Large intestine (tissue), 3 donors: ENCODE results near the gene SPACDR. TPM values are rescaled to one million over a fixed set of nuclear protein-coding genes. Genes with fewer than 3 reads are reported as not detected.
A peak's percentile ranks its signal among the peaks of the same experiment; 100 is the strongest.

Experiments
- DNase-seq, 2 donors: peaks; one replicate each; pipeline versions ENCODE4 v3.0.0 to v3.0.0-alpha.2; 2013
- H3K27ac ChIP-seq: one replicate; pipeline ENCODE4 v1.5.1; 2013; ENCODE audit warnings: low read length
- H3K27me3 ChIP-seq: 2 replicates; pipeline ENCODE4 v1.6.1; 2013; ENCODE audit warnings: low read length; ENCODE audit not compliant: control insufficient read depth, insufficient read depth
- H3K36me3 ChIP-seq: 2 replicates; pipeline ENCODE4 v1.6.1; 2013; ENCODE audit warnings: low read length; ENCODE audit not compliant: control insufficient read depth, insufficient read depth
- H3K4me1 ChIP-seq: one replicate; pipeline ENCODE4 v1.6.1; 2013; ENCODE audit warnings: low read length; ENCODE audit not compliant: control insufficient read depth, insufficient read depth
- H3K4me3 ChIP-seq: one replicate; pipeline ENCODE4 v1.5.1; 2013; ENCODE audit warnings: low read length
- H3K9me3 ChIP-seq: one replicate; pipeline ENCODE4 v1.6.1; 2013; ENCODE audit warnings: mild to moderate bottlenecking, low read depth, low read length, moderate library complexity; ENCODE audit not compliant: control insufficient read depth
- WGBS: methylation state at CpG from one replicate; pipeline ENCODE4 v1.1.5; 2013; ENCODE audit warnings: low lambda C conversion rate; ENCODE audit not compliant: insufficient coverage; 5-methylcytosine and 5-hydroxymethylcytosine counted together
- polyA plus RNA-seq: library from polyadenylated mRNA; unstranded; fragments of 120-200 nt; gene quantifications from one replicate; pipeline ENCODE4 v1.2.1, GENCODE V29; 2013

Gene SPACDR
- polyA plus RNA-seq, 1 donor: 1.4 TPM

DNA sequence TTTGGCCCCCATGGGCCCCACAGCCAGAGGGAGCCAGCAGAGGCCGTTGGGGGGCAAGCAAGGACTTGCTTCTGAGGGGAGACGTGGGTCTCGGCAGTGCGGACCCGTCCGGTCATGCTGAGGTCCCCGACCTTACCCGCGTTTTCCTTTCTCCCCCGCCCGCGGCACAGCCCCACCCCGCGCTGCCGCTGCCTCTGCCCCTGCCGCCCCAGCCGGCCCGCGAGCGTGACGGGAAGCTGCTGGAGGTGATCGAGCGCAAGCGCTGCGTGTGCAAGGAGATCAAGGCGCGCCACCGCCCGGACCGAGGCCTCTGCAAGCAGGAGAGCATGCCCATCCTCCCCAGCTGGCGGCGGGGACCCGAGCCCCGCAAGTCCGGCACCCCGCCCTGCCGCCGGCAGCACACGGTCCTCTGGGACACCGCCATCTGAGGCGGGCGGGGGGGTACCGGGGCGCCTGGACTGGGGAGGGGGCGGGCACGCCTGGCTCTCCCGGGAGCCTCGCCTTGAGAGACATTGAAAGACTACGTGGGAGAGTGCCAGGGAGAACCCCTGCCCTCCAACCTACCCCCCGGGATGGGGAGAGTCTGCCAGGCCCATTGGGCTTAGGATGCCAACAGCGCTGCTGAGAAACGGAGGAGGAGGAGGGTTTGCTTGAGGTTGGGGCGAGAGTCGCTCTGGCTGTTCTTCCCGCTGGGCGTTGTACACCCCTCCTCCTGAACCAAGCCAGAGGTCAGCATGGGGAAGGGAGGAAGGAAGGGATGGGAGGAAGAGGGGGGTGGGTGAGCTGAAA is 29.6 kb upstream of the SPACDR start:
- WGBS: 33% methylated on average over 1 of the region's 56 CpGs
- Histone ChIP-seq H3K4me3 (no peak overlapping the region), H3K4me1 (peaks cover 10% of the 10 kb centered on the region), H3K9me3 (no peaks in the 10 kb centered on the region), H3K27me3 (peaks cover 3% of the 10 kb centered on the region), H3K27ac (no peak overlapping the region), H3K36me3 (no peaks in the 10 kb centered on the region)
- DNase-seq: peak; percentile 51 to 73

DNA sequence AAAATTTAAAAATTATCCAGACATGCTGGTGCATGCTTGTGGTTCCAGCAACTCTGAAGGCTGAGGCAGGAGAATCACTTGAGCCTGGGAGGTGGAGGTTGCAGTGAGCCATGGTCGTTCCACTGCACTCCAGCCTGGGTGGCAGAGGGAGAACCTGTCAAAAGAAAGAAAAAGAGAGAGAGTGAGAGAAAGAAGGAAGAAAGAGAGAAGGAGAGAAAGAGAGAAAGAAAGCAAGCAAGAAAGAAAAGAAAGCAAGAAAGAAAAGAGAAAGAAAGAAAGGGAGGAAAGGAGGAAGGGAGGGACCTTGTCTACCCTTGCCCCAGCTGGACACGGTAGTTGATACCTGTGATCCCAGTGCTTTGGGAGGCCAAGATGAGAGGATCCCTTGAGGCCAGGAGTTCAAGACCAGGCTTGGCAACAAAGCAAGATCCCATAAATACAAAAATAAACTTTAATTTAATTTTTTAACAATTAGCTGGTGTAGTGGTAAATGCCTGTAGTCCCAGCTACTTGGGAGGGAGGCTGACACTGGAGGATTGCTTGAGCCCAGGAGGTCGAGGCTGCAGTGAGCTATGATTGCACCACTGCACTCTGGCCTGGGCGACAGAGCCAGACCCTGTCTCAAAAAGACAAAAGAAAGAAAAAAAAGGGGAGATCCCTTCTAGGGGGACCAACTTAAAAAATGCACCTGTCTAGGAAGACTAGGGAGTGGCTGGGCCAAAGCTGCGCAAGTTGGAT is 28.8 kb upstream of the SPACDR start:
- H3K27me3 ChIP-seq: peaks cover 3% of the 10 kb centered on the region
- peaks cover 4% of the 10 kb centered on the region for H3K9me3 ChIP-seq
- peaks cover 10% of the 10 kb centered on the region for H3K4me1 ChIP-seq
- H3K27ac ChIP-seq: no peak overlapping the region
- DNase-seq: no peak
- peaks cover 2% of the 10 kb centered on the region for H3K36me3 ChIP-seq
- no peak overlapping the region for H3K4me3 ChIP-seq
- 100% methylated on average over 1 of the region's 5 CpGs for WGBS

DNA sequence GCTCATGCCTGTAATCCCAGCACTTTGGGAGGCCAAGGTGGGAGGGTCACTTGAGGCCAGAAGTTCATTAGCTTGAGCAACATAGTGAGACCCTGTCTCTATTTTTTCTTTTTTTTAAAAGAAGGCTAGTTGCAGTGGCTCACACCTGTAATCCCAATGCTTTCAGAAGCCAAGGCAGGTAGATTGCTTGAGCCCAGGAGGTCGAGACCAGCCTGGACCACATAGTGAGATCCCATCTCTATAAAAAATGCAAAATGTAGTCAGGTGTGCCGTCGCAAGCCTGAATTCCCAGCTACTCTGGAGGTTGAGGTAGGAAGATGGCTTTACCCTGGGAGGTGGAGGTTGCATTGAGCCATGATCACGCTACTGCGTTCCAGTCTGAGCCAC is 27.1 kb upstream of the SPACDR start:
- Histone ChIP-seq H3K27ac (no peak overlapping the region), H3K4me1 (peaks cover 10% of the 10 kb centered on the region), H3K36me3 (peaks cover 2% of the 10 kb centered on the region), H3K27me3 (peaks cover 3% of the 10 kb centered on the region), H3K4me3 (no peak overlapping the region), H3K9me3 (peaks cover 4% of the 10 kb centered on the region)
- DNase-seq: no peak
- no CpG with 5 or more reads among the region's 5 CpGs for WGBS

DNA sequence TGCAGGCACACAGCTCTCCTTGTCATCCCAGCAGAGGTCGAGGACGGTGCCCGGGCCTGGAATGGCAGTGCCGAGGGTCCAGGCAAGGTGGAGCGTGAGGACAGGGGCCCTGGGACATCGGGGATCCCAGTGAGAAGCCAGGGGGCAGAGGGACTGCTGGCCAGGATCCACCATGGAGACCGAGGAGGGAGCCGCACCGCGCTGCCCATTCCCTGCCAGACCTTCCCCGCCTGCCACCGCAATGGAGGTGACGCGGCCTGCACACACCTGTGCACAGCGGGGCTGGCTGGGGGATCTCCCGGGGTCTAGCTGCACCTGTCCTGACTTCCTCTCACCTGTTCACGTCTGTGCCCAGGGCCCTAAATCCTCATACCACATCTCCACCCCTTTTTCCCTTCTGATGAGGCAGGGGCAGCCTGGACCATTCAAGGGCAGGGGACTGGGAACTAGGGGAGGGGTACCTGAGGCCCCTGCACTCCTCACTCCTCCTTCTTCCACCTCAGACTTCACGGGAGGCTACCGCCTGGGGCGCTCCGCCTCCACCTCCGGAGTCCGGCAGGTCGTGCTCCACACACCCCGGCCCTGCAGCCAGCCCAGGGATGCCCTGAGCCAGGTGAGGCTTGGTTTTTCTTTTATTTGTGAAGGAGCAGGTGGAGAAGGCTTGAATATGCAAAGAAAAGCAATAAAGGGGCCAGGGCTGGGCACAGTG is 26.6 kb upstream of the SPACDR start:
- Histone ChIP-seq H3K27ac (no peak overlapping the region), H3K4me3 (no peak overlapping the region), H3K36me3 (peaks cover 2% of the 10 kb centered on the region), H3K27me3 (peaks cover 3% of the 10 kb centered on the region), H3K4me1 (peaks cover 10% of the 10 kb centered on the region), H3K9me3 (peaks cover 4% of the 10 kb centered on the region)
- no peak for DNase-seq
- WGBS: no CpG with 5 or more reads among the region's 25 CpGs

DNA sequence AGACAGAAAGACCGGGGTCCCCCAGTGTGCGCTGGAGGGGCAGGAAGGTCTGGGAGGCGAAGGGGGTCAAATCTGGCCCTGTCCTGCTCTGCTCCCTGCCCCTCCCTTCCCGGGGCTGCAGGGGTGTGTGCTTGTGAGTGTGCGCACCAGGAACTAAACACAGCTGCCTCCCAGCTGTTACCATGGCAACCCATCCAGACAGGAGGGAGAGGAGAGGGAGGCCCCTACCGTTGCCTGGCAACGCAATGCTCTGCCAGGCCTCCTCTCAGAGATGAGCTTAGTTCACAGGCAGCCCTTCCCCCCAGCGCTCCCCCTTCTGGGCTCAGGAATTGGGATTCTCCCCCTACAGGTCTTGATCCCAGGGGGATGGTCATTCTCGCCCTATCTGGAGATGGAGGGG is 25.8 kb upstream of the SPACDR start:
- Histone ChIP-seq H3K4me1 (peaks cover 10% of the 10 kb centered on the region), H3K9me3 (peaks cover 4% of the 10 kb centered on the region), H3K4me3 (no peak overlapping the region), H3K27ac (no peak overlapping the region), H3K36me3 (peaks cover 2% of the 10 kb centered on the region), H3K27me3 (peaks cover 3% of the 10 kb centered on the region)
- WGBS: no CpG with 5 or more reads among the region's 9 CpGs
- DNase-seq: peak; percentile 91 to 93

DNA sequence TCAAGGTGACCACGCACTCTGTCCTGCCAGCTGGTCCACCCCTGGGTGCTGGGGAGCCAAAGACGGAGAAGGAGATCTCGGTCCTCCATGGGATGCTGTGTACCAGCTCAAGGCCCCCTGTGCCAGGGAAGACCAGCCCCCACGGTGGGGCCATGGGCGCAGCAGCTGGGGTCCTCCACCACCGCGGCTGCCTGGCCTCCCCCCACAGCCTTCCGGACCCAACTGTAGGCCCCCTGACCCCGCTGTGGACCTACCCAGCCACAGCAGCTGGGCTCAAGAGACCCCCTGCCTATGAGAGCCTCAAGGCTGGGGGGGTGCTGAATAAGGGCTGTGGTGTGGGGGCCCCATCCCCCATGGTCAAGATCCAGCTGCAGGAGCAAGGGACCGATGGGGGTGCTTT is 25.1 kb upstream of the SPACDR start:
- Histone ChIP-seq H3K36me3 (peaks cover 2% of the 10 kb centered on the region), H3K4me1 (peaks cover 10% of the 10 kb centered on the region), H3K4me3 (no peak overlapping the region), H3K9me3 (peaks cover 4% of the 10 kb centered on the region), H3K27me3 (peaks cover 2% of the 10 kb centered on the region), H3K27ac (no peak overlapping the region)
- DNase-seq: no peak
- no CpG with 5 or more reads among the region's 10 CpGs for WGBS

DNA sequence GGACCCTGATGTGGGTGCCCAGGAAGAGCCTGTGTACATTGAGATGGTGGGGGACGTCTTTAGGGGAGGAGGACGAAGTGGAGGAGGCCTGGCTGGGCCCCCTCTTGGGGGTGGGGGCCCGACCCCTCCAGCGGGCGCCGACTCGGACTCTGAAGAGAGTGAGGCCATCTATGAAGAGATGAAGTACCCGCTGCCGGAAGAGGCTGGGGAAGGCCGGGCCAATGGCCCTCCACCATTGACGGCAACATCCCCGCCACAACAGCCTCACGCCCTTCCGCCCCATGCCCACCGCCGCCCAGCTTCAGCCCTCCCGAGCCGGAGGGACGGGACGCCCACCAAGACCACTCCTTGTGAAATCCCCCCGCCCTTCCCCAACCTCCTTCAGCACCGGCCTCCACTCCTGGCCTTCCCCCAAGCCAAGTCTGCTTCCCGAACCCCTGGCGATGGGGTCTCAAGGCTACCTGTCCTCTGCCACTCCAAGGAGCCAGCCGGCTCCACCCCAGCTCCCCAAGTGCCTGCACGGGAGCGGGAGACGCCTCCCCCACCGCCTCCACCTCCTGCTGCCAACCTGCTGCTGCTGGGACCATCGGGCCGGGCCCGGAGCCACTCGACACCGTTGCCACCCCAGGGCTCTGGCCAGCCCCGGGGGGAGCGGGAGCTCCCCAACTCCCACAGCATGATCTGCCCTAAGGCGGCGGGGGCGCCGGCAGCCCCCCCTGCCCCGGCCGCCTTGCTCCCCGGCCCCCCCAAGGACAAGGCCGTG is 24.5 kb upstream of the SPACDR start:
- no peak for DNase-seq
- peaks cover 14% of the 10 kb centered on the region for H3K4me1 ChIP-seq
- no peak overlapping the region for H3K27ac ChIP-seq
- no peaks in the 10 kb centered on the region for H3K27me3 ChIP-seq
- peaks cover 4% of the 10 kb centered on the region for H3K9me3 ChIP-seq
- no CpG with 5 or more reads among the region's 44 CpGs for WGBS
- peaks cover 2% of the 10 kb centered on the region for H3K36me3 ChIP-seq
- H3K4me3 ChIP-seq: no peak overlapping the region

DNA sequence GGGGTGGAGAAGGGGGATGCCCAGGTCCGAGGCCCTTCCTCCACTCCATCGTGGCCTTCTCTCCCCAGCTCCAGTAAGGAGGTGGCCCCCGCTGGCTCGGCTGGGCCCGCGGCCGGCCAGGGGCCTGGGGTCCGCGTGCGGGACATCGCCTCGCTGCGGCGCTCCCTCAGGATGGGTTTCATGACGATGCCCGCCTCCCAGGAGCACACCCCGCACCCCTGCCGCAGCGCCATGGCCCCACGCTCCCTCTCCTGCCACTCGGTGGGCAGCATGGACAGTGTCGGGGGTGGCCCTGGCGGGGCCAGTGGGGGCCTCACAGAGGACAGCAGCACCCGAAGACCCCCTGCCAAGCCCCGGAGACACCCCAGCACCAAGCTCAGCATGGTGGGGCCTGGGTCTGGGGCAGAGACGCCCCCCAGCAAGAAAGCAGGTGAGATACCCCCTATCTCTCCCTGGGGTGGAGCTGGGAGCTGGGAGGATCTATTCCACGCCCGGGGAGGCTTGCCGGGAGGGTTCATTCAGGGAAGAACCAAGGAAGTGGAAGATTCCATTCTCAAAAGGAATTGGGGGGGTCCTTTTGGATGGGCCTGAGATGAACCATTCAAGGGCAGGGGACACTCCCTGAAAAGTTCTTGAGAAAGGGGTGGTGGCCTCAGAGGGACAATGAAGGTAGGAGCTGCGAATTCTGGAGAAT is 22.8 kb upstream of the SPACDR start:
- Histone ChIP-seq H3K9me3 (peaks cover 4% of the 10 kb centered on the region), H3K36me3 (peaks cover 2% of the 10 kb centered on the region), H3K4me3 (no peak overlapping the region), H3K27me3 (no peaks in the 10 kb centered on the region), H3K27ac (no peak overlapping the region), H3K4me1 (peaks cover 18% of the 10 kb centered on the region)
- DNase-seq: no peak
- 100% methylated on average over 1 of the region's 30 CpGs for WGBS

DNA sequence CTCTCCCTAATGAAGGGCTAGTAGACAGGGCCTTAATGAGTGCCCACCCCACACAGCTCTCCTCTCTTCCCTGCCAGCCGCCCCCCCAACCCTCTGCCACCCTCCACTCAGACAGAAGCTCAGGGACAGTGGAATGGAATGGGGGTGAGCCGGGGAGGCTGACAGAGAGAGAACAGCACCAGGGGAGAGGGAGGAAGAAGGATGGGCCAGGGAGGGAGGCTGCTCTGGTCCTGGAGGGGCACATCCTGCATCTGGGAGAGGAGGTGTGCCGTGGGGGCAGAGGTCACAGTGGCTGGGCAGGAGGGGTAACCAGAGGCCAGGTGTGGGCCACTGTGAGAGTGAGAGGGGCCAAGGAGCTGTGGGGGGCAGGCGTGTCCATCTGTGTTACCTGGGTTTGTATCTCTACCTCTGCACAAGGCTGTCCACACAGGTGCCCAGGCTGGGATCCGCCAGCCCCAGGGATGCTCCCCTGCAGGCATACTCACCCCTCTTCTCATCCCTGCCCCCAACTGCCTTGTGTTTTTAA is 22.1 kb upstream of the SPACDR start:
- Histone ChIP-seq H3K4me1 (peaks cover 18% of the 10 kb centered on the region), H3K9me3 (peaks cover 4% of the 10 kb centered on the region), H3K4me3 (no peak overlapping the region), H3K27me3 (no peaks in the 10 kb centered on the region), H3K27ac (no peak overlapping the region), H3K36me3 (peaks cover 2% of the 10 kb centered on the region)
- no peak for DNase-seq
- WGBS: no CpG with 5 or more reads among the region's 5 CpGs
